ENCODE measurements around the gene CPZ.

DNA sequence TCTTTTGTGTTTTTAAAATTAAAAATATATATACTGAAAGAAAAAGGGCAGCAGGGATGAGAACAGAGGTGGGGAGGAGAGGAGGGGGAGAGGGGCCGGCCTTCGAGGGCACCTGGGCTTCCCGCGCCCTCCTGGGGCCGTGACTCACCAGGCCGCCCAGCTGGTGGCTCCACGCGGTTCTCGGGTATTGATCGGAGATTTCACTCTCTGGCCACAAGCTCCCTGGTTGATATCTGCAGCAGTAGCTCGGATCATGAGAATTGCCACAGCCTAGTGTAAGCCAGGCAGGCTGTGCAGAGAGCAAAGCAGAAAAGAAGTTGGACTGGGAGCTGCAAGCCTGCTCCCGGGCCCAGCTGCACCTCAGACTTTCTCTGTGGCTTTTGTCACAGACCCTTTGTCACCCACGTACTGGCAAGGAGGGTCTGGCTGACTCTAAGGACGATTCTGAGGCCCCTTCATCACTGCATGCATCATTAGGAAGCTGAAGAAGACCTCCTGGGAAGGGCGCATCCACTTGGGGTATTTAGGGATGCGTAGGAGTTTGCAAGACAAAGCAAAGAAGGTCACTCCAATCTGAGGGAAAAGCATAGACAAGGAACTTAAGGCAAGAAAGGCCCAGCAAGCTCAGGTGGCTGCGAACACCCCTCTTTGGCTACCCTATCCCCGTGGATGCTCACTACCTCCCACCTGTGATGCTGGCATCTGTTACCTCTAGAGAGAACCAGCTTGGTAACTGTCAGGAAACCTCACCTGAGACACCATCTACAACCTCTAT, 71.7 kb downstream of the CPZ start:
- no peak for TF ChIP-seq POLR2A (IDR thresholded peaks at IDR 0.05)
- TF ChIP-seq, protein P1, sequence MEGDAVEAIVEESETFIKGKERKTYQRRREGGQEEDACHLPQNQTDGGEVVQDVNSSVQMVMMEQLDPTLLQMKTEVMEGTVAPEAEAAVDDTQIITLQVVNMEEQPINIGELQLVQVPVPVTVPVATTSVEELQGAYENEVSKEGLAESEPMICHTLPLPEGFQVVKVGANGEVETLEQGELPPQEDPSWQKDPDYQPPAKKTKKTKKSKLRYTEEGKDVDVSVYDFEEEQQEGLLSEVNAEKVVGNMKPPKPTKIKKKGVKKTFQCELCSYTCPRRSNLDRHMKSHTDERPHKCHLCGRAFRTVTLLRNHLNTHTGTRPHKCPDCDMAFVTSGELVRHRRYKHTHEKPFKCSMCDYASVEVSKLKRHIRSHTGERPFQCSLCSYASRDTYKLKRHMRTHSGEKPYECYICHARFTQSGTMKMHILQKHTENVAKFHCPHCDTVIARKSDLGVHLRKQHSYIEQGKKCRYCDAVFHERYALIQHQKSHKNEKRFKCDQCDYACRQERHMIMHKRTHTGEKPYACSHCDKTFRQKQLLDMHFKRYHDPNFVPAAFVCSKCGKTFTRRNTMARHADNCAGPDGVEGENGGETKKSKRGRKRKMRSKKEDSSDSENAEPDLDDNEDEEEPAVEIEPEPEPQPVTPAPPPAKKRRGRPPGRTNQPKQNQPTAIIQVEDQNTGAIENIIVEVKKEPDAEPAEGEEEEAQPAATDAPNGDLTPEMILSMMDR (IDR thresholded peaks at IDR 0.05), result no peak
